ENCODE data around the gene HORMAD2. TPM values are rescaled to one million over a fixed set of nuclear protein-coding genes. Genes with fewer than 3 reads are reported as not detected.

The HORMAD2 gene, protein sequence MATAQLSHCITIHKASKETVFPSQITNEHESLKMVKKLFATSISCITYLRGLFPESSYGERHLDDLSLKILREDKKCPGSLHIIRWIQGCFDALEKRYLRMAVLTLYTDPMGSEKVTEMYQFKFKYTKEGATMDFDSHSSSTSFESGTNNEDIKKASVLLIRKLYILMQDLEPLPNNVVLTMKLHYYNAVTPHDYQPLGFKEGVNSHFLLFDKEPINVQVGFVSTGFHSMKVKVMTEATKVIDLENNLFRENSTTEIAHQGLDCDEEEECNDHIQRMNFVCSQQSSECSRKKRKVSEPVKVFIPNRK
- not detected for total RNA-seq

DNA sequence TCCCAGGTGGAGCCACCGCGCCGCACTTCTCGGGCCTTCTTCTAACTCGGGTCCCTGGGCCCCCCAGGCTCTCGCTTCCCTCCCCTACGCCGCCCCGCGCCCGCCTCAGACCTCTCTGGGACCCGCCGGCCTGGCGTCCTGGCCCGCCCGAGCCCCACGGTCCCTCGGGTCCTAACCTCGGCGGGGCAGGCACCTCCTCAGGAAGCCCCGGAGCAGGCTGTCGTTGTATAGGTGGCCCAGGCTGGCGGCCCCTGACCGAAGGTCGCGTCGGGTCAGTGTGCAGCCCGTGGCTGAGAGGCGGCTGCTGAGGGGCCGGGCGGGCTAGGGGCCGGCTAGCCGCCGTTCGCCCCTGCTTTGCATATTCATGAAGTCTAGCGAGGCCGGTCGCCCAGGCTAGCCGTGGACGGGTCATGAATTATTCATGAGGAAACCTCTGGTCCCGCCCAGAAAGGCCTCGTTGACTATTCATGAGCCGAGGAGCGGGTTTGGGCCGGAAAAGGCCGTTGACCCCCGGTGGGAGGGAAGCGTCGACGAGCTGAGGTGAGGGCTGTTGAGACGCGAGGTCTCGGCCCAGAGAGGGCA is at the start of gene HORMAD2:
Gene HORMAD2, plus strand, starts transcription at position 513 of the 582 bp plus-strand sequence. CDS start 13,489 bp downstream, outside the sequence.
- H3K4me3 ChIP-seq = peak within 1 kb of the TSS; percentile 47
- ATAC-seq (ENCODE audit: insufficient number of reproducible peaks, low FRiP score, low read depth) (no peak), DNase-seq (ENCODE audit: low spot score) (no peak)
- H3K36me3 ChIP-seq = no peaks in the 10 kb centered on the region
- H3K9me3 ChIP-seq = no peaks in the 10 kb centered on the region
- H3K4me1 ChIP-seq (ENCODE audit: control insufficient read depth in 1 of 2, low read depth in 2 of 2) = peaks cover 0 to 5% of the 10 kb centered on the region in 2 donors
- H3K27ac ChIP-seq = no peak within 1 kb of the TSS
- no peak for TF ChIP-seq CTCF (IDR thresholded peaks at IDR 0.05)
- no peaks in the 10 kb centered on the region for H3K27me3 ChIP-seq (replicated peaks; ENCODE audit: insufficient read depth)

DNA sequence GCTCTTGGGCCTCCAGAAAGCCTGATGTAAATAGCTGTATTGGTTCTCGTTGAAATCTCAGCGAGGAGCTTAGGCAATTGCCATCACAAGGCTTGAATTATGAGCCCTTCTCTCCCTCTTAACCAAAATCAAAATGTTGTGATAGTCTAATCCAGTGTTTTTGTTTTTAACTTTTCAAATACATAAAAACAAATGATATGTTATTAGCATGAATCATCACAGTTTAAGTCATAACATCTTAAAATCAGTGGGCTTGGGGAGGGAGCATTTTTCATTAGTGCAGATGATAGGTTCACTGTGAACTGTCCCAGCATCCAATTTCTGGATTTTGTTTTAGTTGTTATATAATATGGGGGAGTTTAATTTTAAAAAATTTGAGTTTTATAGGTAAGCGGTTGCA is 48.9 kb upstream of the HORMAD2 start:
- H3K27me3 ChIP-seq (replicated peaks; ENCODE audit: insufficient read depth) = no peaks in the 10 kb centered on the region
- no peaks in the 10 kb centered on the region for H3K4me1 ChIP-seq (ENCODE audit: control insufficient read depth in 1 of 2, low read depth in 2 of 2)
- TF ChIP-seq CTCF (IDR thresholded peaks at IDR 0.05) = no peak
- ATAC-seq (ENCODE audit: insufficient number of reproducible peaks, low FRiP score, low read depth) = no peak
- no peak for DNase-seq (ENCODE audit: low spot score)
- H3K27ac ChIP-seq = no peak overlapping the region
- no peak overlapping the region for H3K4me3 ChIP-seq
- peaks cover 20% of the 10 kb centered on the region for H3K36me3 ChIP-seq
- no peaks in the 10 kb centered on the region for H3K9me3 ChIP-seq

GRCh38 chr22:30031764-30032455 is 48.4 kb upstream of the HORMAD2 start:
- H3K9me3 ChIP-seq = no peaks in the 10 kb centered on the region
- peaks cover 16% of the 10 kb centered on the region for H3K36me3 ChIP-seq
- no peaks in the 10 kb centered on the region for H3K4me1 ChIP-seq (ENCODE audit: control insufficient read depth in 1 of 2, low read depth in 2 of 2)
- DNase-seq (ENCODE audit: low spot score) (no peak), ATAC-seq (ENCODE audit: insufficient number of reproducible peaks, low FRiP score, low read depth) (no peak)
- no peak overlapping the region for H3K4me3 ChIP-seq
- H3K27me3 ChIP-seq (replicated peaks; ENCODE audit: insufficient read depth) = no peaks in the 10 kb centered on the region
- no peak overlapping the region for H3K27ac ChIP-seq
- TF ChIP-seq CTCF (IDR thresholded peaks at IDR 0.05) = no peak

GRCh38 chr22:30033137-30033536 is 47.1 kb upstream of the HORMAD2 start:
- no peaks in the 10 kb centered on the region for H3K4me1 ChIP-seq (ENCODE audit: control insufficient read depth in 1 of 2, low read depth in 2 of 2)
- ATAC-seq (ENCODE audit: insufficient number of reproducible peaks, low FRiP score, low read depth) = no peak
- H3K27ac ChIP-seq = no peak overlapping the region
- peaks cover 7% of the 10 kb centered on the region for H3K36me3 ChIP-seq
- no peak overlapping the region for H3K4me3 ChIP-seq
- no peaks in the 10 kb centered on the region for H3K27me3 ChIP-seq (replicated peaks; ENCODE audit: insufficient read depth)
- TF ChIP-seq CTCF (IDR thresholded peaks at IDR 0.05) = no peak
- no peaks in the 10 kb centered on the region for H3K9me3 ChIP-seq
- DNase-seq (ENCODE audit: low spot score) = no peak

DNA sequence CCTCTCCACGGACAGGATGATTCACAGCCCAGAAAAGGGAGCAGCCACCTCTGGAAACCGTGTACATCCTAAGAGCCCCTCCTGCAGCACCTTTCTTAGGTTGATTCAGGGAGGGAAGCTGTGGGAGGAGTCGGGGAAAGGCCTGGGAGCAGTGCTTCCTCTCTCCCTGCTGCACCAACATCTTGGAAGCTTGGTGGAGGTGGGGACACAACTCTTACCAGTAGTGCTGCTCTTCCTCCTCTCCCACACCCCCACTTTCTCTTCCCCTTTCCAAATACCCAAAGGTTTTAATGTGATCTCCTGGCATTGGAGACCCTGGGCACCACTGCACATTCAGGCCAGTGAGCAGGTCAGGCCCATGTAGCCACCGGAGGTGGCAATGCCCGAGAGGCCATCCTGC is 46.4 kb upstream of the HORMAD2 start:
- no peaks in the 10 kb centered on the region for H3K36me3 ChIP-seq
- DNase-seq (ENCODE audit: low spot score) = no peak
- H3K4me3 ChIP-seq = no peak overlapping the region
- no peak for ATAC-seq (ENCODE audit: insufficient number of reproducible peaks, low FRiP score, low read depth)
- H3K27ac ChIP-seq = no peak overlapping the region
- H3K9me3 ChIP-seq = no peaks in the 10 kb centered on the region
- H3K27me3 ChIP-seq (replicated peaks; ENCODE audit: insufficient read depth) = no peaks in the 10 kb centered on the region
- no peaks in the 10 kb centered on the region for H3K4me1 ChIP-seq (ENCODE audit: control insufficient read depth in 1 of 2, low read depth in 2 of 2)
- TF ChIP-seq CTCF (IDR thresholded peaks at IDR 0.05) = no peak

Measured in thoracic aorta (tissue), 2 donors.